ENCODE results near the gene GTPBP6.
"Not testable (repeated sequence)": the region's sequence is repeated elsewhere in the genome, so short reads cannot be mapped to it uniquely, and the experiment has no call there.

The GTPBP6 gene

DNA sequence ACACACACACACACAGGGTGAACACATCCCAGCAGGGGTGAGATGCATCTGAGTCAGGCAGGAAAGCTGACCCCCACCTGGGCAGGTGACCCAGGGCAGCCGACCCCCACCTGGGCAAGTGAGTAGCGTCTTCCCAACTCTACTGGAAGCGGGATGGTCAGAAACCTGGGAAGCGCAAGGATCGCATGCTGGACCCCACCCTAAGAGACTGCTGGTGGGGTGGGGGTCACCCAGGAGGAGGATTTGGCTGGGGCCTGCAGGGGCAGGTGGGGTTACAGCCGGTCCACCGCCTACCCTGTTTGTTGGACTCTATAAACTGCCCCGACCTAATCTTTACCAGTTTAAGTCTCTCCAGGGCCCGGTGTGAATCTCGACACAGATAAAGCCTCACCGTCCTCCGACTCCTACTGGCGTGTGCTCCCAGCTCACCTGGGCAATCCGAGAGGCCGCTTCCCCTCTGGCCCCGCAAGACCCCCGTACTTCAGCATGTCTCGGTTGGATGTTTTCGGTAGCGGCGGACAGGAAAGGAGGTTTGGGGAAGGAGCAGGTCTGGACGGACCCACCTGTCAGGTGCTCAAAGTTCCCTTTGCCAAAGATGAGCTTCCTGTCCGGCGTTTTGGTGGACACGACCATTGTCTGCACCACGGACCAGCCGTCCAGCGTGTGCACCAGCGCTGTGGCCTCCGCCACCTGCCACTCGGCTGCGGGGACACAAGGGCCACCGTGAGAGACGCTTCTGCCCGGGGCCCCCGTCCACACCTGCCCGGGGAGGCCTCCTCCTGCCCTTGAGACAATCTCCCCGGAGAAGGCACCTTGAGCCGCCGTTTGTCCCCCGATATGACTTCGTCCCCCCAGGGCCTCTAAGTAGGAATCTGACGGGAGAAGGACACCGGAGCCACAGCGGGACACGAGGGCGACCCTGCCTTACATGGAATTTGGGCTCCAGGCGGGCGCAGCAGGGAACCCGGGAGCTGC lies 2.0 kb downstream of the GTPBP6 start:
- no peak for DNase-seq (ENCODE audit: low spot score)

DNA sequence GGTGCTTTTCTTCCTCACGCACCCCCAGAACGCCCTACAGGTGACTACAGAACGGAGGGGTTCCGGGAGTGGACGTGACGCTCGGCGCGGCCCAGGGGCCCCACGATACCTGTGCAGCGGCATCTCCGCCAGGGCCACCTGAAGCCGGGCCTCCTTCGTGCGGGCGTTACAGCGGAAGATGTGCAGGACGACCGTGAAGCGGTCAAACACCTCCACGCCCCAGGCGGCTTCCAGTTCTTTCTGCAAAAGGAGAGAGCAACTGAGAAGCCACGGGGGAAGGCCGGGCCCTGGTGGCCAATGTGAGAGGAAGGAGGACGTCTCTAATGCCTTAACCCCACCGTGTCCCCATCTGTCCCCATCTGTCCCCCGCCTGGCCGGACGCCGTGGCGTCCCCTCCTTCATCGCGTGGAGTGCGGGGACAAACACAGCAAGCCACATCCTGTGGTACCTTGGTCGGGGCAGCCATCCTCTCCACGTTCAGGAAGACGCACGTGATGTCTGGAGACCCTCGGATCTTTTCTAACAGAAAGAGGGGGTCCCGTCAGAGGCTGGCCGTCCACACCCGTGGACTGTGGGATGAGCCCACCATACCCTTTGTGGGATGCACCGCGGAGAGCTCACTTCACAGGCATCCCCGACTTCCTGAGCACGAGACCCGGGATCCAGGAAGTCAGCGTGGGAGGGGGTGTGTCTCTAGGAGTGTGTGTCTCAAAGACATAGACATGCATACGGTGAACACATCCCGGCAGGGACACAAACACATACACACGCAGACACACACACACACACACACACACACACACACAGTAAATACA lies 3.6 kb downstream of the GTPBP6 start:
- DNase-seq (ENCODE audit: low spot score), result no peak

DNA sequence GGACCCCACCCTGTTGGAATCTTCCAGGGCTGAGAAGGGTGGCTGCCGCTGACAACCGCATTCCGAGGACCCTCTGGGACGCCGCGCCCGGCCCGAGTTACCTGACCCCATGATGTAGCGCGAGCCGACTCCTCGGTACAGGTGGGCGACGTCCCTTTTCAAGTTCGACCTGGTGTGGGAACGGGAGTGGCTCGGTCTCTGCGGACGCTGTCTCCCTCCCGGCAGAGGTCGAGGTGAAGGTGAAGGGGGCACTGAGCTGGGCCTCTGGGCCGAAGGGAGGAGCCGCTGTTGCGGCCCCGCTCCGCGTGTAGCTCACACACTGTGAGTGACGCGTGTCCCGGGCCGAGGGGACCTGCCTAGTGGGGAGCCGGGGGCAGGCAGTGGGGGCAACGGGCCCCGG lies 4.5 kb downstream of the GTPBP6 start:
- DNase-seq (ENCODE audit: low spot score), result no peak

DNA sequence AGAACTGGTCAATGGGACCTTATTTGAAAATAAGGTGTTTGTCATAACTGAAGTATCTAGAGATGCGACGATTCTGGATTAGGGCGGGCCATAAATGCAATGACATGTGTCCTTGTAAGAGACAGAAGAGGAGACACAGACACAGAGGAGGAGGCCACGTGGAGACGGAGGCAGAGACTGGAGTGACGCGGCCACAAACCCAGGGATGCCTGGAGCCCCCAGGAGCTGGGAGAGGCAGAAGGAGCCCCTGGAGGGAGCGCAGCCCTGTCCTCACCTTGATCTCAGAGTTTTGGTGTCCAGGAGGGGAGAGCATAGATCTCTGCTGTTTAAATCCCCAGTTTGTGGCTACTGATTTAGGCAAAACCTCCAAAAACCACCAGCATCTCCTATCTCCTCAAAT lies 5.0 kb downstream of the GTPBP6 start:
- no peak for DNase-seq (ENCODE audit: low spot score)

DNA sequence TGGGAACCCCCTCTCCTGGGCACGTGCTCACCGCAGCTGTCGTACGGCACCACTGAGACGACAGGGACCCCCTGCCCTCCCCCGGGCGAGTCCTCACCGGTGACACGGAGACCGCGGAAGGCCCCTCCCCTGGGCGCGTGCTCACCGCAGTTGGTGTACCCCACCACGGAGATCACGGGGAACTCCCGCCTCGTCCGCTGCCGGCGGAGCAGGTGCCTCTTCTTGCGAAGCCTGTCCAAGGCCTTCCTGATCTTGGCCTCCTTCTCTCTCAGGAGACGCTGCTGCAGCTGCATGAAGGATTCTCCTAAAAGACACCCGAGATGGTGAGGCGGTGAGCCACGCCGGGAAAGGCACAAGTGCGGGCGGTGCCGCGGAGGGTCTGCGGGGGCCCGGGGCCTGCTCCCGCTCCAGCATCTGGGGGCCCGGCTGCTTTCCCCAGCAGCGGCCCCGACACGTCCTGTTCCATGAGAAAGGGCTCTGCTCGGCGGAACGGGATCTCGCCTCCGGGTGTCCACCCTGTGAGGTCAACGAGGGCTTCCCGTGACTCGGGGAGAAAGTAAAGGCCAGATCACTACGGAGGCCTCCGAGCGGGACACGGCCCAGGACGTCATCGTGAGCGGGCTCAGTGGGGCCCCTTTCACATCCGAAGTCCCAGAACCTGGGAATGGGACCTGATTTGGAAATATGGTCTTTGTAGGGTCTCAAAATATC lies 5.8 kb downstream of the GTPBP6 start:
- no peak for DNase-seq (ENCODE audit: low spot score)

DNA sequence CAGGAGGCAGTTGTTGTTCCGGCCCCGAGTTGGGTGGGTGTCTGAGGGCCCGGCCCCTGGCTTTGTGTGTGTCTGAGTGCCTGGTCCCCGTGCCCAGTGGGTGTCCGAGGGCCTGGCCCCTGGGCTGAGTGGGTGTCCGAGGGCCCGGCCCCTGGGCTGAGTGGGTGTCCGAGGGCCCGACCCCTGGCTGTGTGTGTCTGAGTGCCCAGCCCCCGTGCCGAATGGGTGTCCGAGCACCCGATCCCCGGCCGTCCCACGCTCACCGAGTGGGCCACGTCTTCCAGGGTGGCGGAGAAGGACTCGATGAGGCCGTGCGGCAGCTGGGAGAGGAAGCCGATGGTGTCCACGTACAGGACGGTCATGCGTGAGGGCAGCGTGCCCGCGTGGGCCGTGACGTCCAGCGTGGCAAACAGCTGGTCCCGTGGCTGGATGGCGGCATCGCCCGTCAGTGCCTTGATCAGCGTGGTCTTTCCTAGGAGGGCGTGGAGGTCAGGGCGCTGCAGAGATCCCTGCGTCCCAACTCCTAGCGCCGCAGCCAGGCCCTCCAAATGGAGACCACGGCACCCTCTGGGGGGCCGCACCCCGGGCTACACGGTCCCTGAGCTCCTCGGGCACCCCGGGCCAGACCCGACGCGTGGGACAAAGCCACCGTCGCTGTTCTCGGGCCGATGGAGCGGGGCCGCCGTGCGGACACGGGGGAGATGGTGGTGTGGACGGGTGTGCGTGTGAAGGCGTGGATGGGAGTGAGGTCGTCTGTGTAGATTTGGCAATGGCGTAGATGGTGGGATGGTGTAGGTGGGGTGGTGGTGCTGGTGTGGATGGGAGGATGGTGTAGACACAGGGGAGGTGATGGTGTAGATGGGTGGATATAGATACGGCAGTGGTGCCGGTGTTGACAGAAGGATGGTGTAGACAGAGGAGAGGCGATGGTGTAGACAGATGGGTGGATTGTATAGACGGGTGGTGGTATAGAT lies 7.2 kb downstream of the GTPBP6 start:
- no peak for DNase-seq (ENCODE audit: low spot score)

DNA sequence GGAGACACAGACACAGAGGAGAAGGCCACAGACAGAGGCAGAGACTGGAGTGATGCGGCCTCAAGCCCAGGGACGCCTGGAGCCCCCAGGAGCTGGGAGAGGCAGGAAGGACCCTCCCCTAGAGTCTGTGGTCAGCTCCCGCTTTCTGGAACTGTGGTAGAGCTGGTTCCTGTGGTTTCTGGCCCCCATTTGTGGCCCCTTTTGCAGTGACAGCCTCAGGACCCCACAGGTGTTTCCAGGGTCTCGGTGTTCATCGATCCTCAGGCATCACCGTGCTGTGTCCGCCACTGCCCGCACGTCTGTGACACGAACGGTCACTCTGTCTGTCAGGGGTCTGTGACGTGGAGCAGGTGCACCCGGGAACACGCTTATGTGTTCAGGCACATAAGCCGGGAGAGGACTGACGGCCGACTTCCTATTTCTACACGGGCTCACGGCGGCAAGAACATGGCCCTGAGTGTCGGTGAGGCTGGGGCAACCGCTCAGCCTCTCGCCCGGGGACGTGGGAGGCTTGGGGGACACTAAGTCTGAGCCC lies 7.9 kb downstream of the GTPBP6 start:
- no peak for DNase-seq (ENCODE audit: low spot score)

DNA sequence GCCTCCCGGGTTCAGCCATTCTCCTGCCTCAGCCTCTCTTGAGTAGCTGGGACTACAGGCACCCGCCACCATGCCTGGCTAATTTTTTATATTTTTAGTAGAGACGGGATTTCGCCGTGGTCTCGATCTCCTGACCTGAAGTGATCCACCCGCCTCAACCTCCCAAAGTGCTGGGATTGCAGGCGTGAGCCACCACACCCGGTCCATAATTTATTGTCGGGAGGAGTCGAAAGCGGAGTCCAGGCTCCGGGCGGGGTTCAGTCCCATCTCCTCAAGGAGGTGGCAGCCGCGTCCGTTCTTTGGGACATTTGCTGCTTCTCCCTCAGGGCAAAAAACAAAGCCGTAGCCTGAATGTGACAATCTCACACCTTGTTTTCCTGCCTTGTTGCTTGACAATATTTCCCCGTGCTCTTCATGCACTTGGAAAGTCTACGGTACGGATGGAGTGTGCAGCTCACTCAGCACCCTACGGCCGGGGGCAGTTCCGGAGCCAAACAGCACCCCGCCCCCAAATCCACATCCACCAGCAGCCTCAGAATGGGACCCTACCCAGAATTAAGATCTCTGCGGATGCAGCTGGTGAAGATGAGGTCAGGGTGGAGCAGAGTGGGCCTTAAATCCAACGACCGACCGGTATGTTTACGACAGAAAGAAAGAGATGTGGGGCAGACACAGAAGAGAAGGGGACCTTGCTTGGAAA lies 9.6 kb downstream of the GTPBP6 start:
- no peak for DNase-seq (ENCODE audit: low spot score)

DNA sequence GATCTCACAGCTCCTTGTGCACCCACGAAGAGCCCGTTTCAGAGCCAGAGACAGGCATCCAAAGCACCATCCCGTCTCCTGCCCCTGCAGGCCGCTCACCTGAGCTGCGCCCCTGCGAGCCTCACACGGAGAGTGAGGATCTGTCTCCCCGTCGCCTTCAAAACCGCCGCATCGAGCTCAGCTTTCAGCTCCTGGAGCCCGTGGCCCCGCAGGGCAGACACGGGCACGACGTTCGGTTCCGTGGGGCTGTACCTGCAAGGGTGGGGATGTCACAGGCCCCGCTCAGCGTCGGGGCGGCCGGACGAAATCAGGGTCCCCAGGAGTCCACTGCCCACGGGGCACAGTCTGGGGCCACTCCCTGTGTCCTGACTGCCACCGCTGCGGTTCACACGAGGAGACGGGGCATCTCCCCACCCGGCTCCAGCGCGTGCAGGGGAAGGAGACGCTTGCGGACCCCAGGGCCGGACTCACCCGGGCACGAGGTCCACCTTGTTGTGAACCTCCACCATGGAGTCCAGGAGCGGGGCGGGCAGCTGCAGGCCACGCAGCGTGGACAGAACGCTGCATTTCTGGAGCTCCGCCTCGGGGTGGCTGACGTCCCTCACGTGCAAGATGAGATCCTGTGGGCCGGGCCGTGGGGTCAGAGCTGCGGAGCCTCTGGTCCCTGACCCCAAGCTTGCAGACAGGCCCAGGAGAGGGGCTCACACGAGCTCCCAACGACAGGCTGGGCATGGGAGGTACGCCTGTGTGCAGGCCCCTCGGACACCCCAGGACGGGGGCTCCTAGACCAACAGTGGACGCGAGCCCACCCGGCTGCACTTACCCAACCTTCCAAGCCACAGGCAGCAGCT lies 11.1 kb downstream of the GTPBP6 start:
- DNase-seq (ENCODE audit: low spot score), result no peak

DNA sequence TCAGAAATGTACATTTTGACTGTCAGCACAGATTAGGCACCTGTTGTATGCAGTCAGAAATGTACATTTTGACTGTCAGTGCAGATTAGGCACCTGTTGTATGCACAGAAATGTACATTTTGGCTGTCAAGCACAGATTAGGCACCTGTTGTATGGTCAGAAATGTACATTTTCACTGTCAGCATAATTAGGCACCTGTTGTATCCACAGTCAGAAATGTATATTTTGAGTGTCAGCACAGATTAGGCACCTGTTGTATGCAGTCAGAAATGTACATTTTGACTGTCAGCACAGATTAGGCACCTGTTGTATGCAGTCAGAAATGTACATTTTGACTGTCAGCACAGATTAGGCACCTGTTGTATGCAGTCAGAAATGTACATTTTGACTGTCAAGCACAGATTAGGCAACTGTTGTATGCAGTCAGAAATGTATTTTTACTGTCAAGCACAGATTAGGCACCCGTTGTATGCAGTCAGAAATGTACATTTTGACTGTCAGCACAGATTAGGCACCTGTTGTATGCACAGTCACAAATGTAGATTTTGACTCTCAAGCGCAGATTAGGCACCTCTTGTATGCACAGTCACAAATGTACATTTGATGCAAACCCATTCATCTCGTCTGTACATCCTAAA lies 11.9 kb downstream of the GTPBP6 start:
- DNase-seq (ENCODE audit: low spot score), result not testable (repeated sequence)

DNA sequence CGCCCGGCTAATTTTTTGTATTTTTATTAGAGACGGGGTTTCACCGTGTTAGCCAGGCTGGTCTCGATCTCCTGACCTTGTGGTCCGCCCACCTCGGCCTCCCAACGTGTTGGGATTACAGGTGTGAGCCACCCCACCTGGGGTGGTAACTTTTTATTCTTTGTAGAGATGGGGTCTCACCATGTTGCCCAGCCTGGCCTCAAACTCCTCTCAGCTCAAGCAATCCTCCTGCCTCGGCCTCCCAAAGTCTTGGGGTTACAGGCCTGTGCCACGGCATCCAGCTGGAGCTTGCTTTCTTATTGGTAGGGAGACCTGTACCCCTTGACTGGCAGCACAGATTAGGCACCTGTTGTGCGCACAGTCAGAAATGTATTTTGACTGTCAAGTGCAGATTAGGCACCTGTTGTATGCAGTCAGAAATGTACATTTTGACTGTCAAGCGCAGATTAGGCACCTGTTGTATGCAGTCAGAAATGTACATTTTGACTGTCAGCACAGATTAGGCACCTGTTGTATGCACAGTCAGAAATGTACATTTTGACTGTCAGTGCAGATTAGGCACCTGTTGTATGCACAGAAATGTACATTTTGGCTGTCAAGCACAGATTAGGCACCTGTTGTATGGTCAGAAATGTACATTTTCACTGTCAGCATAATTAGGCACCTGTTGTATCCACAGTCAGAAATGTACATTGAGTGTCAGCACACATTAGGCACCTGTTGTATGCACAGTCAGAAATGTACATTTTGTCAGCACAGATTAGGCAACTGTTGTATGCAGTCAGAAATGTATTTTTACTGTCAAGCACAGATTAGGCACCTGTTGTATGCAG lies 12.6 kb downstream of the GTPBP6 start:
- DNase-seq (ENCODE audit: low spot score), result not testable (repeated sequence)

DNA sequence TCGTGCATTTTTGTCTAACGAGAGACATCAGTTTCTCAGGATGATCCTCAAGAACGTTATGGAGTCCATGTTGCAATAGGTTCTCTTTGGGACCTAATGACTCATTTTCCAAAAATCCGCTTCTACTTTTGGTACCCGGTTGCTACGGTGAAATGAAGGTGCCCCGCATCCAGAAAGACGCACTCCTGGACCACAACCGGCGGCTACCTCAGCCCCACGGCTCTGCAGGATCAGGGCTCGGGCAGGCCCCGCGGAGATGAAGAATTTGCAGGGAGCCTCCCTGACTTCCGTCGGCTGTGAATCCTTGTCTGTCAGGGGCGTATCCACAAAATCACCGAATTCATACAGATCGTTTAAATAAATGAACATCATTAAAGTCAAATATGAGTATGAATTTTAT lies 15.6 kb downstream of the GTPBP6 start:
- no peak for DNase-seq (ENCODE audit: low spot score)

DNA sequence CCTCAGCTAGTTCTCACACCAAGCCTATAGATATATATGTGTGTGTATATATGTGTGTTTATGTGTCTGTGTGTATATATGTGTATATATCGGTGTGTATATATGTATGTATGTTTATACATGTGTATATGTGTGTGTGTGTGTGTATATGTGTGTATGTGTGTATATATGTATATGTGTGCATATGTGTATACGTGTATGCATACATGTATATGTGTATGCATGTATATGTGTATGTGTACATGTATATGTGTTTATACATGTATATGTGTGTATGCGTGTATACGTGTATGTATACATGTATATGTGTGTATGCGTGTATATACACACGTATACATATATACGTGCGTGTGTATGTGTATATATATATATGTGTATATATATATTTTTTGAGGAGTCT lies 18.3 kb downstream of the GTPBP6 start:
- DNase-seq (ENCODE audit: low spot score), result no peak

DNA sequence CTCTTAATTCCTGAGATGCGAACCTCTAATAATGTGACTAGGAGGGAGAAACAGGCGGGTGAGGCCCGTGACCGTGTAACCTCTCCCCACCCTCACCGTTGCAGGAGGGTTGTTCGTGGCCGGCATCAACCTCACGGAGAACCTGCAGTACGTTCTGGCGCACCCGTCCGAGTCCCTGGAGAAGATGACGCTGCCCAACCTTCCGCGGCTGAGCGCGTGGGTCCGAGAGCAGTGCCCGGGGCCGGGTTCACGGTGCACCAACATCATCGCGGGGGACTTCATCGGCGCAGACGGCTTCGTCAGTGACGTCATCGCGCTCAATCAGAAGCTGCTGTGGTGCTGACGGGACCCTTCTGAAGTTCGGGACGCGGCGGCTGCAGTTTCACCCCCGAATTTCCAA lies 19.6 kb downstream of the GTPBP6 start:
- no peak for DNase-seq (ENCODE audit: low spot score)

DNA sequence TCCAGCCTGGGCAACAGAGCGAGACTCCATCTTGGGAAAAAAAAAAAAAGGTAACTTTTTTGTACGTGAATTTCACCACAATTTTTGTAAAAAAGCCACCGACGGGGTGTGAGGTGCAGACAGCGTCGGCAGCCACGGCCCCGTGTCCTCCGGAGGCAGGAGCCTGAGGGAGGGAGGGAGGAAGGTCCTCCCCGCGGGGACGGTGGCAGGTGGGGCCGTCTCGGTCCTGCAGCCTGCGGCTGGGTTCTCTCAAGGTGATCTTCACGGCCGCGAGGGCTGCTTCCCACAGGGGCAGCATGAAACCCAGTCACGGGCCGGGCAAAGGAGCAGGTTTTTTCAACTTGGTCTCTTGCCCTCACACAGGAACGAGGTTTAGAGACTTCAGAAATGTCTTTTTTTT lies 23.5 kb downstream of the GTPBP6 start:
- DNase-seq (ENCODE audit: low spot score), result no peak

DNA sequence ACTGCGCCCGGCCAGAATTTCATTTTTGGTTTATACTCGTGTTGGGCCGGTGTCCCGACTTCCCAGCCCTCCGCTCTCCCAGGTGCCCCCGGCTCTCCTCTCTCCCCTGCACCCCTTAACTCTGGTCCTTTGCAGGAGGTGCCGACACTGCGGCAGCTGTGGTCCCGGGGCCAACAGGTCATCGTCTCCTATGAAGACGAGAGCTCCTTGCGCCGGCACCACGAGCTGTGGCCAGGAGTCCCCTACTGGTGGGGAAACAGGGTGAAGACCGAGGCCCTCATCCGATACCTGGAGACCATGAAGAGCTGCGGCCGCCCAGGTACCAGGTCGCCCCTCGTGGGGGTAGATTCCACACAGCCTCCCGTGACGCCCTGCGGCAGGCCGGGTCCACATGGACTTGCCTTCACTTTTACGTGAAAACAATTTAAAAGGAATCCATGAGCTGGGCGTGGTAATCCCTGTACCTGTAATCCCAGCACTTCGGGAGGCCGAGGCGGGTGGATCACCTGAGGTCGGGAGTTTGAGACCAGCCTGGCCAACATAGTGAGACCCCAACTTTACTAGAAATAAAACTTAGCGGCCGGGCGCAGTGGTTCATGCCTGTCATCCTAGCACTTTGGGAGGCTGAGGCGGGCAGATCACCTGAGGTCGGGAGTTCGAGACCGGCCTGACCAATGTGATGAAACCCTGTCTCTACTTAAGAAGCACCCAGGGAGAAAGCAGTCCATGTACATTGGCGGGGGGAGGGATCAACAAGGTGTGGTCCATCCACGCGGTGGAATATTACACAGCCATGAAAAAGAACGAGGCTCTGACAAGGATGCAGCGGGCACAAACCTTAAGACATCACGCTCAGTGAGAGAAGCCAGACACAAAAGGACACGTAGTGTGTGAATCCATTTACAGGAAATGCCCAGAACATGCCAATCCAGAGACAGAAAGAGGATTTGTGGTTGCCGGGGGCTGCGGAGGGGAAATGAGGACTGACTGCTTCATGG lies 25.4 kb downstream of the GTPBP6 start:
- DNase-seq (ENCODE audit: low spot score), result no peak

DNA sequence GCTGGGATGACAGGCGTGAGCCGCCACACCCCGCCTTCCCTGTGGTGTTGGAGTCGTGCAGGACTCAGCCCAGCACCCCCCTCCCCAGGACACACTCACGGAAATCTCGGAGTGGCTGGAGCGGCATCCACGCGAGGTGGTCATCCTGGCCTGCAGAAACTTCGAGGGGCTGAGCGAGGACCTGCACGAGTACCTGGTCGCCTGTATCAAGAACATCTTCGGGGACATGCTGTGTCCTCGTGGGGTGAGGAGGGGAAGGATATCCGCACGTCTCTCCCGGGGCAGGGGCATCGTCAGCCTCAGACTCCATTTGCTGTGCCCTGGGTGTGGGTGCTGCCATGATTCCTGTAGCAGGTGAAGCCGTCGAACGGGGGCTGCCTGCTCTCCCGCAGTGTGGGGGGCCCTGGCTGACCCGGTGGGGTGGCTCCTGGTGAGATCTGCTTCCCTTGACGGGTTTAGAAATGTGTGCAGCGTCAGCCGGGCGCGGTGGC lies 27.1 kb downstream of the GTPBP6 start:
- DNase-seq (ENCODE audit: low spot score), result no peak
